K562 (cell line): ENCODE measurements around the gene UBE2I. TPM values are rescaled to one million over a fixed set of nuclear protein-coding genes. Genes with fewer than 3 reads are reported as not detected.
A peak's percentile ranks its signal among the peaks of the same experiment; 100 is the strongest.

Source experiments
- ATAC-seq: fragments of 200-7000 bp; cut with Tn5 transposase; 3 replicates; pipeline ENCODE4 v1.9.1; 2020; ENCODE audit warnings: moderate library complexity
- BruUV-seq: library from RNA; stranded (reverse); fragments of 400-500 nt; replicated peaks from 2 replicates; lab custom pipeline; 2021; lab: Mats Ljungman, UMichigan
- CTCF ChIA-PET: fragments of 300-600 bp; formaldehyde crosslinking; extraction: SDS; loops from one replicate; lab custom pipeline; 2021; ENCODE audit warnings: low intra/inter-chr PET ratio; lab: Yijun Ruan, JAX
- POLR2A ChIA-PET: fragments of 300-600, 350-650 bp; sonication (Branson Sonifier 250); formaldehyde crosslinking; extraction: SDS; loops from one replicate; lab custom pipeline; 2021; ENCODE audit warnings: antibody characterized with exemption, inconsistent platforms; lab: Yijun Ruan, JAX
- DNase-seq, 4 experiments: peaks; one replicate each; pipeline versions ENCODE4 v3.0.0 to v3.0.0-alpha.2; 2011 to 2018; ENCODE audit warnings: low spot score in 3 of 4, mixed read lengths in 3 of 4; ENCODE audit errors: extremely low read depth in 1 of 4
- FAIRE-seq: peaks from 2 replicates; lab custom pipeline; 2011; peaks lifted over from hg19 to GRCh38; lab: Jason Lieb, UNC
- H2AFZ ChIP-seq: 2 replicates; pipeline ENCODE4 v1.6.0; 2011; ENCODE audit warnings: low read depth, low read length, control low read depth, inconsistent platforms
- H3K27ac ChIP-seq: fragments of 200-600 bp; 3 replicates; pipeline ENCODE4 v1.8.0; 2011; ENCODE audit warnings: low read depth, mild to moderate bottlenecking, control low read depth, inconsistent platforms, low read length, moderate library complexity, mixed read lengths; ENCODE audit errors: extremely low read depth
- H3K27me3 ChIP-seq, 2 experiments: fragments of 300-600 bp in 1 of 2; 2 replicates in 1 of 2; 3 replicates in 1 of 2; pipeline versions ENCODE4 v1.6.0 to v1.8.0; 2011; ENCODE audit warnings: inconsistent platforms in 2 of 2, low read length in 2 of 2, mild to moderate bottlenecking in 1 of 2, mixed read lengths in 1 of 2, moderate library complexity in 1 of 2; ENCODE audit not compliant: control insufficient read depth in 2 of 2, insufficient read depth in 2 of 2
- H3K36me3 ChIP-seq: fragments of 300-600 bp; 3 replicates; pipeline ENCODE4 v1.8.0; 2011; ENCODE audit warnings: mild to moderate bottlenecking, low read length, inconsistent platforms; ENCODE audit not compliant: control insufficient read depth, insufficient read depth
- H3K4me1 ChIP-seq, 2 experiments: fragments of 200-600 bp in 1 of 2; replicated peaks in 1 of 2; 2 replicates in 1 of 2; 3 replicates in 1 of 2; pipeline versions ENCODE4 v1.5.1 to v1.8.0; 2011; ENCODE audit warnings: inconsistent platforms in 2 of 2, low read length in 2 of 2, mild to moderate bottlenecking in 1 of 2, mixed read lengths in 1 of 2, moderate library complexity in 1 of 2; ENCODE audit not compliant: control insufficient read depth in 2 of 2, insufficient read depth in 2 of 2
- H3K4me2 ChIP-seq: 2 replicates; pipeline ENCODE4 v1.6.1; 2011; ENCODE audit warnings: low read length, control low read depth, inconsistent platforms, mixed read lengths; ENCODE audit not compliant: insufficient read depth
- H3K4me3 ChIP-seq: fragments of 200-600 bp; sonication (generic), shearing (Covaris generic); 2 replicates; pipeline ENCODE4 v1.5.1; 2016; ENCODE audit warnings: control low read depth, inconsistent platforms
- H3K79me2 ChIP-seq: fragments of 200-600 bp; 3 replicates; pipeline ENCODE4 v1.8.0; 2011; ENCODE audit warnings: low read length, inconsistent platforms; ENCODE audit not compliant: control insufficient read depth, insufficient read depth
- H3K9ac ChIP-seq, 2 experiments: 2 replicates each; pipeline versions ENCODE4 v1.6.0 to v1.6.1; 2011; ENCODE audit warnings: low read depth in 2 of 2, low read length in 2 of 2, control low read depth in 1 of 2, inconsistent platforms in 1 of 2, mild to moderate bottlenecking in 1 of 2, mixed read lengths in 1 of 2; ENCODE audit not compliant: insufficient read depth in 1 of 2
- H3K9me1 ChIP-seq: one replicate; pipeline ENCODE4 v1.6.0; 2011; ENCODE audit warnings: inconsistent platforms, mild to moderate bottlenecking, low read length, moderate library complexity; ENCODE audit not compliant: control insufficient read depth, insufficient read depth
- H3K9me3 ChIP-seq: replicated peaks from 2 replicates; pipeline ENCODE4 v1.5.1; 2011; ENCODE audit warnings: low read depth, low read length, inconsistent platforms; ENCODE audit not compliant: control insufficient read depth, insufficient read depth
- H4K20me1 ChIP-seq: replicated peaks from 2 replicates; pipeline ENCODE4 v1.6.1; 2011; ENCODE audit warnings: low read length, inconsistent platforms, mixed read lengths; ENCODE audit not compliant: control insufficient read depth, insufficient read depth
- CREBBP ChIP-seq: IDR thresholded peaks from one replicate; pipeline ENCODE4 v1.6.1; 2012; ENCODE audit warnings: low read depth, mild to moderate bottlenecking, control low read depth, inconsistent platforms, low read length
- MAFF ChIP-seq: IDR thresholded peaks from 2 replicates; pipeline ENCODE4 v1.6.1; 2012; ENCODE audit warnings: low read length, improper control_type of control experiment
- MAFG ChIP-seq: fragments of 450-650 bp; conservative IDR thresholded peaks from 2 replicates; pipeline ENCODE4 v1.6.1; 2016; ENCODE audit warnings: missing genetic modification characterization, missing compliant biosample characterization
- NRF1 ChIP-seq, 2 experiments: fragments of 450-650 bp; IDR thresholded peaks in 1 of 2; conservative IDR thresholded peaks in 1 of 2; 2 replicates each; pipeline ENCODE4 v1.6.1; 2014; ENCODE audit warnings: mild to moderate bottlenecking in 2 of 2
- ZEB2 ChIP-seq: fragments of 450-650 bp; IDR thresholded peaks from 2 replicates; pipeline ENCODE4 v1.6.1; 2016
- WGBS: fragments of 100-300 bp; shearing (Covaris generic); methylation state at CpG from one replicate; pipeline ENCODE4 v1.1.6; 2016; ENCODE audit warnings: low coverage, mixed read lengths; ENCODE audit not compliant: insufficient coverage; ENCODE audit errors: missing lambda C conversion rate; 5-methylcytosine and 5-hydroxymethylcytosine counted together
- in situ Hi-C: fragments of 300-500 bp; cut with MboI; formaldehyde crosslinking; loops from 4 replicates; pipeline ENCODE4 v1.15.0; 2018; ENCODE audit warnings: inconsistent platforms, mixed read lengths
- intact Hi-C: fragments of 100-400 bp; cut with micrococcal nuclease; formaldehyde crosslinking; loops from 2 replicates; pipeline ENCODE4 v1.14.2; 2022
- polyA plus RNA-seq, 8 experiments: library from polyadenylated mRNA; depleted of rRNA in 4 of 8; stranded (reverse) in 5 of 8; unstranded in 3 of 8; fragments of >200 nt; fragmentation: Nextera tagmentation in 2 of 8; fragmentation: Illumina TruSeq in 1 of 8; extraction: Ambion mirVana in 2 of 8; extraction: Trizol in 1 of 8; gene quantifications; 2 replicates each; pipeline versions ENCODE4 v1.2.1 to v1.2.3, GENCODE V29; 2011 to 2014; ENCODE audit warnings: inconsistent platforms in 1 of 8, missing spikeins in 1 of 8
- total RNA-seq, 7 experiments: library from RNA; depleted of rRNA in 6 of 7; stranded (reverse); fragments of >200 nt in 6 of 7; fragmentation: Illumina TruSeq in 2 of 7; extraction: Trizol in 2 of 7; gene quantifications; 2 replicates each; pipeline versions ENCODE4 v1.2.1 to v1.2.3, GENCODE V29; 2011 to 2021; ENCODE audit warnings: low replicate concordance in 1 of 7
- TF ChIP-seq, protein P1 (sequence below): fragments of 450-650 bp; IDR thresholded peaks from 2 replicates; pipeline ENCODE4 v1.6.1; 2016; ENCODE audit warnings: mild to moderate bottlenecking
- TF ChIP-seq, protein P2 (sequence below): IDR thresholded peaks from 3 replicates; pipeline ENCODE4 v1.6.1; 2011; ENCODE audit warnings: borderline replicate concordance, mild to moderate bottlenecking, moderate library complexity; ENCODE audit not compliant: insufficient read length; ENCODE audit errors: extremely low read depth
- TF ChIP-seq, protein P3 (sequence below), 2 experiments: fragments of 250-450 bp in 1 of 2; fragments of 450-650 bp in 1 of 2; sonication (Bioruptor Pico) in 1 of 2; IDR thresholded peaks; 2 replicates each; pipeline versions ENCODE4 v1.6.1 to v1.8.0; 2016 to 2021; ENCODE audit warnings: mild to moderate bottlenecking in 2 of 2, moderate library complexity in 2 of 2, missing compliant biosample characterization in 1 of 2, missing genetic modification characterization in 1 of 2

UBE2I gene
- total and polyA plus RNA-seq, 9 of the 15 experiments (the other 6 are each of a cell fraction or from before 2014, with no cell fraction given): 36.6 to 254 (median 104) TPM

DNA sequence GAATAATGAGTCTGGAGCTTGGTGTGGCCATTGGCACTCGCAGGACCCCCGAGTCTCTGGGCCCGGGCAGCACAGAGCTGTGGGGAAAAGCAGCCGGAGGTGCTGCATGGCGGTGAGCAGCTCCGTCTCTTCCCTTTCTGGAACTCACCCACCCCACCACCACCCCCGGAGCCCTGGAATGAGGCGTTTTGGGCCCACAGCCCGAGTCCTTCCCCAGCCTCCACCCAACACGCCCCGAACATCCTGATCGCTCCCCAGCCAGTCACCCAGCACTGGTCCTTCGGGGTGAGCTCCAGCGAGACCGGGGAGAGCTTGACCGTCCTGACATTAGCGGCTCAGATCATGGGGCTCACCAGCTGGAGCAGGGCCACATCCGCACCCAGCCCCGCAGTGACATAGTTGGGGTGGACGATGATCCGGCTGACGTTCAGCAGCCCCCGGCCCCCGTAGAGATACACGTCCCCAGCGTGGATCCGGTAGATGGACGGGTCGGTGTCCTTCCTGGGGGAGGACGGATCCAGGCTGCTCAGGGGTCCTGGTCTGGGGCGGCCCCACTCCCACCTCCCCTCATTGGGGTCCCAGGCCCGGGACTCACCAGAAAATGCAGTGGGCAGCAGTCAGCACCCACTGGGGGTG, 47.1 kb upstream of the UBE2I start:
- H4K20me1 ChIP-seq: peaks cover 5% of the 10 kb centered on the region; the same call in 1 of the 2 replicates
- peaks cover 3% of the 10 kb centered on the region for H3K9me1 ChIP-seq
- H3K9me3 ChIP-seq: peaks cover 7% of the 10 kb centered on the region; the same call in 1 of the 2 replicates
- no peaks in the 10 kb centered on the region for H3K36me3 ChIP-seq
- POLR2A ChIA-PET: no interaction called here
- WGBS: 6% methylated on average over 28 of the region's 32 CpGs
- FAIRE-seq (no peak), DNase-seq (no peak), ATAC-seq (no peak)
- H3K79me2 ChIP-seq: no peaks in the 10 kb centered on the region
- no peak overlapping the region for H2AFZ ChIP-seq
- H3K4me3 ChIP-seq: no peak overlapping the region
- TF ChIP-seq ZEB2 (no peak), MAFF (no peak), CREBBP (no peak)
- intact Hi-C loops: no loop called here
- 0 out of 4 replicates have a peak overlapping the region, but pooled peaks of 1 of the 2 experiments have one; percentile 4 for H3K9ac ChIP-seq
- in situ Hi-C loops: no loop called here
- H3K4me1 ChIP-seq: peaks cover 0 to 50% of the 10 kb centered on the region in 2 experiments; a peak in 2 of 5 replicates
- CTCF ChIA-PET: no interaction called here
- no peak overlapping the region for H3K4me2 ChIP-seq
- H3K27me3 ChIP-seq: peaks cover 22 to 59% of the 10 kb centered on the region in 2 experiments; a peak in 4 of 5 replicates
- no TSS peak for BruUV-seq
- no peak overlapping the region for H3K27ac ChIP-seq

DNA sequence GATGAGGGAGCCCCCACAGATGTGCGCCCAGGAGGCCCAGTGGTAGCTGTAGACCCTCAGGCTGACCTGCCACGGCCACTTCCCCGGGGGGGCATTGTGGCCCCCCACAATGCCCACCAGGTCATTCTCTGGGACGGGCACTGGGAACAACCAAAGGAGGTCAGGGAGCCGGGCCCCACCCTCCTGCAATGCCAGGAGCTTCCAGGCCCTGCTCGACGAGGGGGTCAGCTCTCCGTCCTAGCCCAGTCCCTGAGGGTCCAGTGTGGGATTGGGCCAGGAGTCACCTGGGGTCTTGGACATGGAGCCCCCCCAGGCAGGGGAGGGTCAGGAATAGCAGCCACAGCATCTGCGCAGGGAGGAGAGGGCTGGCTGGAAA, 46.6 kb upstream of the UBE2I start:
- Histone ChIP-seq H3K27ac (no peak overlapping the region), H3K79me2 (no peaks in the 10 kb centered on the region), H3K36me3 (no peaks in the 10 kb centered on the region), H3K9me1 (peaks cover 3% of the 10 kb centered on the region), H3K9ac (no peak overlapping the region), H4K20me1 (no peaks in the 10 kb centered on the region), H2AFZ (no peak overlapping the region), H3K4me2 (no peak overlapping the region), H3K9me3 (peaks cover 7% of the 10 kb centered on the region; the same call in 1 of the 2 replicates), H3K4me3 (no peak overlapping the region), H3K27me3 (peaks cover 22 to 54% of the 10 kb centered on the region in 2 experiments; a peak in 4 of 5 replicates), H3K4me1 (peaks cover 0 to 45% of the 10 kb centered on the region in 2 experiments; a peak in 2 of 5 replicates)
- intact Hi-C loops: no loop called here
- ChIA-PET POLR2A (no interaction called here), CTCF (no interaction called here)
- no peak for DNase-seq
- no peak for ATAC-seq
- WGBS: 12% methylated on average over 9 of the region's 9 CpGs
- no TSS peak for BruUV-seq
- FAIRE-seq: no peak
- in situ Hi-C loops: no loop called here
- TF ChIP-seq, protein P1, sequence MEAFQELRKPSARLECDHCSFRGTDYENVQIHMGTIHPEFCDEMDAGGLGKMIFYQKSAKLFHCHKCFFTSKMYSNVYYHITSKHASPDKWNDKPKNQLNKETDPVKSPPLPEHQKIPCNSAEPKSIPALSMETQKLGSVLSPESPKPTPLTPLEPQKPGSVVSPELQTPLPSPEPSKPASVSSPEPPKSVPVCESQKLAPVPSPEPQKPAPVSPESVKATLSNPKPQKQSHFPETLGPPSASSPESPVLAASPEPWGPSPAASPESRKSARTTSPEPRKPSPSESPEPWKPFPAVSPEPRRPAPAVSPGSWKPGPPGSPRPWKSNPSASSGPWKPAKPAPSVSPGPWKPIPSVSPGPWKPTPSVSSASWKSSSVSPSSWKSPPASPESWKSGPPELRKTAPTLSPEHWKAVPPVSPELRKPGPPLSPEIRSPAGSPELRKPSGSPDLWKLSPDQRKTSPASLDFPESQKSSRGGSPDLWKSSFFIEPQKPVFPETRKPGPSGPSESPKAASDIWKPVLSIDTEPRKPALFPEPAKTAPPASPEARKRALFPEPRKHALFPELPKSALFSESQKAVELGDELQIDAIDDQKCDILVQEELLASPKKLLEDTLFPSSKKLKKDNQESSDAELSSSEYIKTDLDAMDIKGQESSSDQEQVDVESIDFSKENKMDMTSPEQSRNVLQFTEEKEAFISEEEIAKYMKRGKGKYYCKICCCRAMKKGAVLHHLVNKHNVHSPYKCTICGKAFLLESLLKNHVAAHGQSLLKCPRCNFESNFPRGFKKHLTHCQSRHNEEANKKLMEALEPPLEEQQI: no peak
- TF ChIP-seq NRF1 (conservative IDR thresholded peaks at IDR 0.05 in 1 of 2, IDR thresholded peaks at IDR 0.05 in 1 of 2) (no peak), MAFG (tag) (no peak)
- TF ChIP-seq, protein P2, sequence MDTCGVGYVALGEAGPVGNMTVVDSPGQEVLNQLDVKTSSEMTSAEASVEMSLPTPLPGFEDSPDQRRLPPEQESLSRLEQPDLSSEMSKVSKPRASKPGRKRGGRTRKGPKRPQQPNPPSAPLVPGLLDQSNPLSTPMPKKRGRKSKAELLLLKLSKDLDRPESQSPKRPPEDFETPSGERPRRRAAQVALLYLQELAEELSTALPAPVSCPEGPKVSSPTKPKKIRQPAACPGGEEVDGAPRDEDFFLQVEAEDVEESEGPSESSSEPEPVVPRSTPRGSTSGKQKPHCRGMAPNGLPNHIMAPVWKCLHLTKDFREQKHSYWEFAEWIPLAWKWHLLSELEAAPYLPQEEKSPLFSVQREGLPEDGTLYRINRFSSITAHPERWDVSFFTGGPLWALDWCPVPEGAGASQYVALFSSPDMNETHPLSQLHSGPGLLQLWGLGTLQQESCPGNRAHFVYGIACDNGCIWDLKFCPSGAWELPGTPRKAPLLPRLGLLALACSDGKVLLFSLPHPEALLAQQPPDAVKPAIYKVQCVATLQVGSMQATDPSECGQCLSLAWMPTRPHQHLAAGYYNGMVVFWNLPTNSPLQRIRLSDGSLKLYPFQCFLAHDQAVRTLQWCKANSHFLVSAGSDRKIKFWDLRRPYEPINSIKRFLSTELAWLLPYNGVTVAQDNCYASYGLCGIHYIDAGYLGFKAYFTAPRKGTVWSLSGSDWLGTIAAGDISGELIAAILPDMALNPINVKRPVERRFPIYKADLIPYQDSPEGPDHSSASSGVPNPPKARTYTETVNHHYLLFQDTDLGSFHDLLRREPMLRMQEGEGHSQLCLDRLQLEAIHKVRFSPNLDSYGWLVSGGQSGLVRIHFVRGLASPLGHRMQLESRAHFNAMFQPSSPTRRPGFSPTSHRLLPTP: no peak
- TF ChIP-seq, protein P3, sequence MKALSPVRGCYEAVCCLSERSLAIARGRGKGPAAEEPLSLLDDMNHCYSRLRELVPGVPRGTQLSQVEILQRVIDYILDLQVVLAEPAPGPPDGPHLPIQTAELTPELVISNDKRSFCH (CRISPR knock-in tag; IDR thresholded peaks at IDR 0.05): no peak
- TF ChIP-seq, protein P3 (tag; IDR thresholded peaks at IDR 0.05): no peak
